ENCODE data around the gene HSPBAP1.

Gene HSPBAP1, protein sequence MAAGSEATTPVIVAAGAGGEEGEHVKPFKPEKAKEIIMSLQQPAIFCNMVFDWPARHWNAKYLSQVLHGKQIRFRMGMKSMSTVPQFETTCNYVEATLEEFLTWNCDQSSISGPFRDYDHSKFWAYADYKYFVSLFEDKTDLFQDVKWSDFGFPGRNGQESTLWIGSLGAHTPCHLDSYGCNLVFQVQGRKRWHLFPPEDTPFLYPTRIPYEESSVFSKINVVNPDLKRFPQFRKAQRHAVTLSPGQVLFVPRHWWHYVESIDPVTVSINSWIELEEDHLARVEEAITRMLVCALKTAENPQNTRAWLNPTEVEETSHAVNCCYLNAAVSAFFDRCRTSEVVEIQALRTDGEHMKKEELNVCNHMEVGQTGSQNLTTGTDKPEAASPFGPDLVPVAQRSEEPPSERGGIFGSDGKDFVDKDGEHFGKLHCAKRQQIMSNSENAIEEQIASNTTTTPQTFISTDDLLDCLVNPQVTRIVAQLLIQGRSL

GRCh38 chr3:122793568-122794416 lies at the start of gene HSPBAP1:
Gene HSPBAP1 (minus strand): TSS chr3:122793831. CDS start chr3:122793680, 151 bp downstream.
- DNase-seq: no peak

DNA sequence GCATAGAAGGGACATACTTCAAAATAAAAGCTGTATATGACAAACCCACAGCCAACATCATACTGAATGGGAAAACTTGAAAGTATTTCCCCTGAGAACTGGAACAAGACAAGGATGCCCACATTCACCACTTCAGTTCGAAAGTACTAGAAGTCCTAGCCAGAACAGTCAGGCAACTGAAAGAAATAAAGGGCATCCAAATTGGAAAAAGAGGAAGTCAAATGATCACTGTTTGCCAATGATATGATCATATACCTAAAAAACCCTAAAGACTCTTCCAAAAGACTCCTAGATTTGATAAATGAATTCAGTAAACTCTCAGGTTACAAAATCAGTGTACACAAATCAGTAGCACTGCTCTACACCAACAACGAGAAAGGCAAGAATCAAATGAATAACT lies 42.0 kb upstream of the HSPBAP1 start:
- DNase-seq: no peak

- no peak for DNase-seq
These were observed 34.6 kb upstream of the HSPBAP1 start for GRCh38 chr3:122828281-122828680.

DNA sequence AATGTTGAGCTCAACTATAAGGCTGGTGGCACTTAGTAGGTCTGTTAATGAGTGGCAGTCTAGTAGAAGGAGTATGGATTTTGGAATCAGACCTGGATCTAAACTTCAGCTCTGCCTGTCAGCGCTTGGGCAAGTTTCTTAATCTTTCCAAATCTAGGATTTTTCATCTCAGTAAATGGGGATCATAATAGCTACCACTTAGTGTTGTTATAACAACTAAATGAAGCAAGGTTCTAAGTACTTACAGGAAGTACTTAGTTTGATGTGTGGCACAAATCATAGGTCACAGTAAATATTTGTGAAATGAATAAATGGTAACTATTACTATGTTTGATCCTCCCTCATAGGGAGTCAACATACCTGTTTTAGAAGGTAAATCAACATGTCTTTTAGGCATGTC lies 32.6 kb upstream of the HSPBAP1 start:
- DNase-seq: no peak

DNA sequence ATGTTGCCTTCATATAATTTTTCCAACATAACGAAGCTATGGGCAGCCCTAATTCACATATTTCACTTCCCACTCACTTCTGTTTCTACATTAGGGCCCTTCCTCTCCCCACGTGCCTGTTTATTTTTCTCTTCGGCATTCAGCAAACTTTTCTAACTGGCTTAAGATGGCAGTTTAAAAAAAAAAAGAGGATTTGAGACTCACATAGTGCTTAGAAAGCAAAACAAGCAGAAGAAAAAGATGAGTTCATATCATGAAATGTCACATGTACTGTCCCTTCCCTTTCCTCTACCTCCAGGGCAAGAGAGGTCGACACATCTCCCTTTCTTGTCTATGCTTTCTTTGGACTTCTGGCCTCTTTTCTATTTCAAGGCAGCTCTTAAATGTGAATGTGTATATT lies 31.8 kb upstream of the HSPBAP1 start:
- DNase-seq: no peak

- DNase-seq: no peak
These were observed 31.1 kb upstream of the HSPBAP1 start for GRCh38 chr3:122824465-122825381.

GRCh38 chr3:122816587-122816986 lies 23.0 kb upstream of the HSPBAP1 start:
- DNase-seq: no peak

- no peak for DNase-seq
These were observed 17.1 kb upstream of the HSPBAP1 start for GRCh38 chr3:122810734-122811133.

DNA sequence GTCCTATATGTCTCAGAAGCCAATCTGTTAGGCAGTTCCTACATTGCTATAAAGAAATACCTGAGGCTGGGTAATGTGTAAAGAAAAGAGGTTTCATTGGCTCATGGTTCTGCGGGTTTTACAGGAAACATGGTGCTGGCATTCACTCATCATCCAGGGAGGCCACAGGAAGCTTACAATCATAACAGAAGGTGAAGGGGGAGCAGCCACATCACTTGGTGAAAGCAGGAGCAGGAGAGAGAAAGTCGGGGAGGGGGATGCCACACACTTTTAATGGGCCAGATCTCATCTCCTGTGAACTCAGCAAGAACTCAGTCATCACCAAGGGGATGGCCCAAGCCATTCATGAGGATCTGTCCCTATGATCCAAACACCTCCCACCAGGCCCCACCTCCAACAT lies 10.3 kb upstream of the HSPBAP1 start:
- no peak for DNase-seq

DNA sequence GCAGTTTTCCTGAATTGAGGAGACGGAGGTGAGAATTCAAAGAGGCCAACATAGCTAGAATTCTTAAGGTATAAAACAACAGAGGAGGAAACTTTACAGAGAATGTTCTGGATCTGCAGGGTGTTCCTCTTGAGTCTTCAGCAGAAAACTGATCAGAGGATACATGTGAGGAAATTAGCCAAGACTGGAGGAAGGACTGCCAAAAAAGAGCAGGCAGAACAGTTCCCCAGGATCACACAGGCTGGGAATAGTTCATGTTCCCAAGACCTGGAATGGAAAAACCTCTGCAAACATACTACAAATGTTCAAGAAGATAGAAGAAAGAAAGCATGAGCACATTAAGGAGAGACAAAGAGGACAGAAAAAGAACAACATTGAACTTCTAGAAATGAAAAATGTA lies 8.7 kb upstream of the HSPBAP1 start:
- no peak for DNase-seq

DNA sequence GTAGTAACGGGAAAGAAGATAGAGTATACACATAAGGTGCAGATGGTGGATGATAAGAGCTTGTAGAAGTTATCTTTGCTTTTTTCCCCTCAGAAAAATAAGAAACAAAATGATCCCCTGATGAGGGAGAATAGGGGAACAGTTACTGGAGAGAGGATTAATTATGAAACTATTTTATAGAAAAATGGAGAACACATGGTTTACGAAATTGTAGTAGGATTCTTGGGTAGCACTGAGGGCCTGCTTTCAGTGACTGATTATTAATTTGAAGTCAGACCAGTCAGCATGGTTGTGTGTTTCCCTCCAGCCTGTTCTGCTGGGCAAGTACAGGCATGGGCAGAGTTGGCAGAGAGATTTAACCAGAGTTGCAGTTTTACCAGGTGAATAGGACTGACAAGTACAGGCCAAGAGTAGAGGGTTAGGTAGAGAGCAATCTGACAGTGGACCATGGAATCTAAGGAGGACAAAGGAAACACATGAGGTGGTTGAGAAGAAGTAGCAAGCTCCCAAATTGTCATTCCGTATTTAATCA lies 7.1 kb upstream of the HSPBAP1 start:
- DNase-seq: no peak

GRCh38 chr3:122800031-122800430 lies 6.4 kb upstream of the HSPBAP1 start:
- no peak for DNase-seq

DNA sequence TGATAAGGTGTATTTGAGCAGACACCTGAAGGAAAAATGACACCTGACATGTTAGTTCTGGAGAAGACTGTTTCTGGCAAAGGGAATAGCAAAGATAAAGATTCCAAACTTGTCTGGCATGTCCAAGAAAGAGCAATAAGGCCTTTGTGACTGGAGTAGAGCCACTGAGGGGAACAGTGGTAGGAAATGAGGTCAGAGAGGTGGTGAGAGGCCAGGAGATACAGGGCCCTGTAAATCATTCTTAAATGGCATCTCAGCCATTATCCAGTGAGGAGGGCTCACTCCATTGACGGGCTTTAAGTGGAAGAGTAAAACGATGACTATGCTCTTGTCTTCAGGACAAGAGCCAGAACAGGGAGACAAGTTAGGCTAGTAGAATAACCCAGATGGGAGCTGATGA lies 5.7 kb upstream of the HSPBAP1 start:
- no peak for DNase-seq

DNA sequence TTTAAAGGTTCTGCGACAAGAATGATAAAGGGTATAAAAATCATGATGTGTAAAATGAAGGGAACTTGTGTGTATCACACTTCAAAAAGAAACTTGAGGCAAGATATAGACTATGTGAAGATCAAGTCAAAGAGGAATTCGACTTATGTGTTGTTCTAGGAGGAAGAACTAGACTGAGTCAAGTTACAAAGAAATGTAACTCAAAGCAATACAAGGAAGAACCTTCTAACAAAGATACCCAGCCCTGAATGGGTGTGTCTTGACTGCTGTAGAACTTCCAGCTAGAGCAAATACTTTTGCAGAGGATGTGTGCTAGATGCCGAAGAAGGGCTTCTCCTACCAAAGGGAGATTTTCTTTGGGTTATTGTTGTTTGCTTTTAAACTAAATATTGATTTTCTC lies 3.7 kb upstream of the HSPBAP1 start:
- no peak for DNase-seq

GRCh38 chr3:122795674-122796195 lies 2.1 kb upstream of the HSPBAP1 start:
- no peak for DNase-seq

GRCh38 chr3:122794779-122795673 lies 1.4 kb upstream of the HSPBAP1 start, which contains the start of gene SLC49A4:
Gene SLC49A4 (plus strand): TSS chr3:122795069. CDS start chr3:122795193, 124 bp downstream.
- no peak for DNase-seq

DNA sequence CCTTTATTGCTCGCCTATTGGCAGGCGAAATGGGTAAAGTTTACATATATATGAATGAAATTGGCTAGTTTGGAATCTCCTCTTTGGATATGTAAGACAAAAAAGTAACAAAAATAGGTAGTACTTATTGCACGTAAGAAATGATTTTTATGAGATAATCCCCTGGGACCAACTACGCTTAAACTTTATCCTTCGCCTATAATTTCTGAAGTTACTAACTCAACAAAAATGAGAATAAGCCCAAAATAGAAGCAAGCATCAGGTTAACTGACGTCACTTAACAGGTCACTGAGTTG lies 800 bp upstream of the HSPBAP1 start:
- no peak for DNase-seq

- no peak for DNase-seq
These were observed 3.9 kb downstream of the HSPBAP1 start for GRCh38 chr3:122789585-122790273.

GRCh38 chr3:122787872-122788271 lies 5.8 kb downstream of the HSPBAP1 start:
- no peak for DNase-seq

All from anterior cingulate cortex (tissue), 58 donors.